ENCODE data around the gene THSD4. TPM values are rescaled to one million over a fixed set of nuclear protein-coding genes. Genes with fewer than 3 reads are reported as not detected.

The THSD4 gene
- total RNA-seq, 1 experiment from 2014 or later, result 0.29 TPM

- Mint-ChIP-seq H3K9me3 (ENCODE audit: unreplicated experiment) (no peaks in the 10 kb centered on the region), H3K4me3 (ENCODE audit: unreplicated experiment) (no peak overlapping the region), H3K4me1 (ENCODE audit: low read depth, unreplicated experiment) (peaks cover 44% of the 10 kb centered on the region), H3K27ac (ENCODE audit: unreplicated experiment) (peak overlapping the region; percentile 7), H3K27me3 (ENCODE audit: insufficient read depth, unreplicated experiment) (no peaks in the 10 kb centered on the region), H3K36me3 (ENCODE audit: insufficient read depth, unreplicated experiment) (no peaks in the 10 kb centered on the region)
- Histone ChIP-seq H3K4me1 (peaks cover 42% of the 10 kb centered on the region), H3K36me3 (ENCODE audit: control insufficient read depth, insufficient read depth, low read length) (no peaks in the 10 kb centered on the region), H3K9me3 (no peaks in the 10 kb centered on the region), H3K27me3 (replicated peaks; ENCODE audit: control insufficient read depth, insufficient read depth, low read length) (no peaks in the 10 kb centered on the region), H3K4me3 (ENCODE audit: low read depth, low read length) (no peak overlapping the region)
- no peak for DNase-seq
- TF ChIP-seq CTCF (IDR thresholded peaks at IDR 0.05; ENCODE audit: insufficient read depth in 1 of 2, low read depth in 1 of 2, low read length in 1 of 2, severe bottlenecking in 1 of 2, unreplicated experiment in 1 of 2), result no peak
- intact Hi-C loops (cut with micrococcal nuclease; ENCODE audit: unreplicated experiment), result no loop called here
- CTCF ChIA-PET, result no interaction called here
- no TSS peak for BruUV-seq (replicated peaks)
- POLR2A ChIA-PET, result no interaction called here
These were observed 541.2 kb downstream of the THSD4 start for GRCh38 chr15:71656425-71656824.

- intact Hi-C loops (cut with micrococcal nuclease; ENCODE audit: unreplicated experiment), result no loop called here
- TF ChIP-seq CTCF (IDR thresholded peaks at IDR 0.05; ENCODE audit: insufficient read depth in 1 of 2, low read depth in 1 of 2, low read length in 1 of 2, severe bottlenecking in 1 of 2, unreplicated experiment in 1 of 2), result no peak
- no peak for DNase-seq
- no peak overlapping the region for H3K4me3 ChIP-seq (ENCODE audit: low read depth, low read length)
- Mint-ChIP-seq H3K4me1 (ENCODE audit: low read depth, unreplicated experiment) (peaks cover 44% of the 10 kb centered on the region), H3K4me3 (ENCODE audit: unreplicated experiment) (no peak overlapping the region), H3K27me3 (ENCODE audit: insufficient read depth, unreplicated experiment) (no peaks in the 10 kb centered on the region), H3K9me3 (ENCODE audit: unreplicated experiment) (no peaks in the 10 kb centered on the region), H3K27ac (ENCODE audit: unreplicated experiment) (peak overlapping the region; percentile 7), H3K36me3 (ENCODE audit: insufficient read depth, unreplicated experiment) (no peaks in the 10 kb centered on the region)
- no peaks in the 10 kb centered on the region for H3K27me3 ChIP-seq (replicated peaks; ENCODE audit: control insufficient read depth, insufficient read depth, low read length)
- H3K9me3 ChIP-seq, result no peaks in the 10 kb centered on the region
- POLR2A ChIA-PET, result no interaction called here
- no TSS peak for BruUV-seq (replicated peaks)
- H3K36me3 ChIP-seq (ENCODE audit: control insufficient read depth, insufficient read depth, low read length), result no peaks in the 10 kb centered on the region
- CTCF ChIA-PET, result no interaction called here
- peaks cover 49% of the 10 kb centered on the region for H3K4me1 ChIP-seq
These were observed 541.9 kb downstream of the THSD4 start for GRCh38 chr15:71657141-71657540.

GRCh38 chr15:71658036-71658435, 542.8 kb downstream of the THSD4 start:
- no peak overlapping the region for H3K4me3 Mint-ChIP-seq (ENCODE audit: unreplicated experiment)
- H3K27ac Mint-ChIP-seq (ENCODE audit: unreplicated experiment), result no peak overlapping the region
- POLR2A ChIA-PET, result no interaction called here
- H3K36me3 ChIP-seq (ENCODE audit: control insufficient read depth, insufficient read depth, low read length), result no peaks in the 10 kb centered on the region
- no peak for DNase-seq
- no peaks in the 10 kb centered on the region for H3K27me3 Mint-ChIP-seq (ENCODE audit: insufficient read depth, unreplicated experiment)
- no peaks in the 10 kb centered on the region for H3K36me3 Mint-ChIP-seq (ENCODE audit: insufficient read depth, unreplicated experiment)
- H3K4me1 ChIP-seq, result peaks cover 52% of the 10 kb centered on the region
- no peaks in the 10 kb centered on the region for H3K9me3 Mint-ChIP-seq (ENCODE audit: unreplicated experiment)
- H3K27me3 ChIP-seq (replicated peaks; ENCODE audit: control insufficient read depth, insufficient read depth, low read length), result no peaks in the 10 kb centered on the region
- TF ChIP-seq CTCF (IDR thresholded peaks at IDR 0.05; ENCODE audit: insufficient read depth in 1 of 2, low read depth in 1 of 2, low read length in 1 of 2, severe bottlenecking in 1 of 2, unreplicated experiment in 1 of 2), result no peak
- CTCF ChIA-PET, result no interaction called here
- H3K9me3 ChIP-seq, result no peaks in the 10 kb centered on the region
- BruUV-seq (replicated peaks), result no TSS peak
- H3K4me3 ChIP-seq (ENCODE audit: low read depth, low read length), result no peak overlapping the region
- peaks cover 44% of the 10 kb centered on the region for H3K4me1 Mint-ChIP-seq (ENCODE audit: low read depth, unreplicated experiment)
- intact Hi-C loops (cut with micrococcal nuclease; ENCODE audit: unreplicated experiment), result no loop called here
